GM12878 (cell line): ENCODE data around the gene SH2D6. TPM values are rescaled to one million over a fixed set of nuclear protein-coding genes. Genes with fewer than 3 reads are reported as not detected.

Source experiments
- ATAC-seq: fragments of 200-7000 bp; cut with Tn5 transposase; 3 replicates; pipeline ENCODE4 v1.9.1; 2020; ENCODE audit warnings: mild to moderate bottlenecking, moderate library complexity
- BruUV-seq: library from RNA; stranded (reverse); fragments of 400-500 nt; replicated peaks from 2 replicates; lab custom pipeline; 2021; lab: Mats Ljungman, UMichigan
- CTCF ChIA-PET: fragments of 300-600 bp; sonication (Branson Sonifier 250); formaldehyde crosslinking; extraction: SDS; loops from one replicate; lab custom pipeline; 2021; ENCODE audit warnings: inconsistent platforms; lab: Yijun Ruan, JAX
- POLR2A ChIA-PET: fragments of 350-600 bp; formaldehyde crosslinking; extraction: SDS; loops from one replicate; lab custom pipeline; 2021; ENCODE audit warnings: inconsistent platforms; lab: Charles Lee
- RAD21 ChIA-PET: fragments of 300-600 bp; sonication (Branson Sonifier 250); formaldehyde crosslinking; loops from one replicate; lab custom pipeline; 2023; ENCODE audit warnings: antibody characterized with exemption; ENCODE audit not compliant: unreplicated experiment; lab: Charles Lee
- SMC1A ChIA-PET: fragments of 300-600 bp; sonication (Branson Sonifier 250); formaldehyde crosslinking; loops from one replicate; lab custom pipeline; 2023; ENCODE audit not compliant: unreplicated experiment, uncharacterized antibody; lab: Charles Lee
- DNase-seq: peaks from one replicate; pipeline ENCODE4 v3.0.0-alpha.2; 2011; ENCODE audit warnings: low read depth, low spot score
- FAIRE-seq: peaks from 3 replicates; lab custom pipeline; 2011; peaks lifted over from hg19 to GRCh38; lab: Jason Lieb, UNC
- H2AFZ ChIP-seq: 2 replicates; pipeline ENCODE4 v1.6.0; 2011; ENCODE audit warnings: low read depth, low read length, control low read depth; ENCODE audit not compliant: control insufficient read depth
- H3K27ac ChIP-seq: 2 replicates; pipeline ENCODE4 v1.5.1; 2011; ENCODE audit warnings: control low read depth; ENCODE audit not compliant: control insufficient read depth, insufficient read depth
- H3K27me3 ChIP-seq, 2 experiments: replicated peaks in 1 of 2; 2 replicates each; pipeline versions ENCODE4 v1.6.0 to v1.6.1; 2011; ENCODE audit warnings: low read length in 1 of 2; ENCODE audit not compliant: control insufficient read depth in 2 of 2, insufficient read depth in 2 of 2
- H3K36me3 ChIP-seq, 2 experiments: 2 replicates each; pipeline ENCODE4 v1.5.1; 2011; ENCODE audit warnings: low read length in 1 of 2; ENCODE audit not compliant: control insufficient read depth in 2 of 2, insufficient read depth in 2 of 2
- H3K4me1 ChIP-seq: 2 replicates; pipeline ENCODE4 v1.6.1; 2011; ENCODE audit warnings: mild to moderate bottlenecking, low read length, moderate library complexity, mixed read lengths; ENCODE audit not compliant: control insufficient read depth, insufficient read depth
- H3K4me2 ChIP-seq: 2 replicates; pipeline ENCODE4 v1.6.0; 2011; ENCODE audit warnings: control low read depth; ENCODE audit not compliant: control insufficient read depth, insufficient read depth
- H3K4me3 ChIP-seq: fragments of 200-600 bp; sonication (generic); 2 replicates; pipeline ENCODE4 v1.5.1; 2016
- H3K79me2 ChIP-seq: 2 replicates; pipeline ENCODE4 v1.6.0; 2011; ENCODE audit warnings: low read length; ENCODE audit not compliant: control insufficient read depth, insufficient read depth
- H3K9ac ChIP-seq: 2 replicates; pipeline ENCODE4 v1.8.0; 2011; ENCODE audit warnings: low read length, control low read depth, mixed read lengths; ENCODE audit not compliant: control insufficient read depth, insufficient read depth
- H3K9me3 ChIP-seq: replicated peaks from 3 replicates; pipeline ENCODE4 v1.5.1; 2011; ENCODE audit warnings: mild to moderate bottlenecking, low read length; ENCODE audit not compliant: control insufficient read depth, insufficient read depth
- H4K20me1 ChIP-seq: 2 replicates; pipeline ENCODE4 v1.6.0; 2011; ENCODE audit not compliant: control insufficient read depth, insufficient read depth
- BACH1 ChIP-seq: fragments of 450-650 bp; IDR thresholded peaks from 2 replicates; pipeline ENCODE4 v1.6.1; 2017; ENCODE audit warnings: mild to moderate bottlenecking, borderline replicate concordance
- CBX5 ChIP-seq: sonication (generic); IDR thresholded peaks from 2 replicates; pipeline ENCODE4 v1.6.1; 2016; ENCODE audit warnings: low read depth, moderate library complexity, mild to moderate bottlenecking, inconsistent platforms
- FOXM1 ChIP-seq: IDR thresholded peaks from 2 replicates; pipeline ENCODE4 v1.6.1; 2012; ENCODE audit warnings: low read depth, mild to moderate bottlenecking, inconsistent platforms, low read length, moderate library complexity
- HDAC6 ChIP-seq: fragments of 200-600 bp; sonication (generic); IDR thresholded peaks from one replicate; pipeline ENCODE4 v1.8.0; 2017; ENCODE audit warnings: antibody characterized with exemption; ENCODE audit not compliant: unreplicated experiment
- PAX5 ChIP-seq: IDR thresholded peaks from 2 replicates; pipeline ENCODE4 v1.6.1; 2011; ENCODE audit warnings: low read depth, low read length, borderline replicate concordance
- PAX8 ChIP-seq: fragments of 450-650 bp; IDR thresholded peaks from 2 replicates; pipeline ENCODE4 v1.6.1; 2017; ENCODE audit warnings: mild to moderate bottlenecking, moderate library complexity
- PML ChIP-seq: IDR thresholded peaks from 2 replicates; pipeline ENCODE4 v1.6.1; 2012; ENCODE audit warnings: low read length, inconsistent platforms
- SUPT20H ChIP-seq: IDR thresholded peaks from 2 replicates; pipeline ENCODE4 v1.6.1; 2011; ENCODE audit warnings: low read depth, mild to moderate bottlenecking, low read length, moderate library complexity, borderline replicate concordance; ENCODE audit not compliant: control insufficient read depth
- ZSCAN29 ChIP-seq: fragments of 450-650 bp; IDR thresholded peaks from 2 replicates; pipeline ENCODE4 v1.6.1; 2017; ENCODE audit warnings: mild to moderate bottlenecking, moderate library complexity
- whole genome bisulfite sequencing: methylation state at CpG from one replicate; pipeline ENCODE4 v1.1.6; 2016; ENCODE audit warnings: low lambda C conversion rate; ENCODE audit not compliant: insufficient replicate concordance, insufficient coverage; ENCODE audit errors: missing lambda C conversion rate; 5-methylcytosine and 5-hydroxymethylcytosine counted together
- in situ Hi-C: fragments of 300-500 bp; cut with MboI; formaldehyde crosslinking; loops from 9 replicates; pipeline ENCODE4 v1.14.3; 2018; ENCODE audit warnings: mixed read lengths
- intact Hi-C: fragments of 100-400 bp; cut with micrococcal nuclease; formaldehyde crosslinking; loops from one replicate; pipeline ENCODE4 v1.14.2; 2022; ENCODE audit not compliant: unreplicated experiment
- polyA plus RNA-seq, 11 experiments: library from polyadenylated mRNA; depleted of rRNA in 4 of 11; unstranded in 6 of 11; stranded (reverse) in 5 of 11; fragments of >200 nt; fragmentation: Nextera tagmentation in 4 of 11; fragmentation: Illumina TruSeq in 1 of 11; extraction: Ambion mirVana in 4 of 11; extraction: Trizol in 1 of 11; gene quantifications; 1 replicate in 1 of 11; 2 replicates in 10 of 11; pipeline versions ENCODE4 v1.2.1 to v1.2.3, GENCODE V29; 2011 to 2016; ENCODE audit warnings: inconsistent platforms in 2 of 11, missing spikeins in 2 of 11, low read depth in 1 of 11
- total RNA-seq, 4 experiments: library from RNA; depleted of rRNA in 3 of 4; stranded (reverse); fragments of >200 nt in 3 of 4; fragmentation: Illumina TruSeq in 1 of 4; extraction: Trizol in 1 of 4; gene quantifications; 2 replicates each; pipeline versions ENCODE4 v1.2.1 to v1.2.3, GENCODE V29; 2013 to 2021

The SH2D6 gene
- total and polyA plus RNA-seq, 10 of the 15 experiments (the other 5 are each of a cell fraction or from before 2014, with no cell fraction given): 0.23 to 0.59 (median 0.34) TPM; not detected in 6

GRCh38 chr2:85428343-85428881 lies 9.9 kb downstream of the SH2D6 start:
- FAIRE-seq: no peak
- Histone ChIP-seq H3K36me3 (no peaks in the 10 kb centered on the region), H3K27me3 (no peaks in the 10 kb centered on the region), H3K79me2 (no peaks in the 10 kb centered on the region), H3K4me2 (no peak overlapping the region), H3K9ac (no peak overlapping the region)
- CTCF ChIA-PET: interaction anchor here (0.6 to 3.4 kb wide), 6 partner anchors 8 to 149 kb away, joined by 3 to 17 read pairs (median 4); partner anchors contain the start of gene VAMP8
- RAD21 ChIA-PET: interaction anchor here (1.8 to 2.6 kb wide), 2 partner anchors 9 to 124 kb away, joined by 5 to 13 read pairs; no protein-coding TSS in a partner anchor
- no peak for ATAC-seq
- POLR2A ChIA-PET: interaction anchor here (0.6 to 1.5 kb wide), 2 partner anchors 14 to 44 kb away, joined by 3 to 5 read pairs; no protein-coding TSS in a partner anchor
- intact Hi-C loops: loop anchor here (10.0 kb wide), 1 partner anchor 386 kb away; no protein-coding TSS in a partner anchor
- no peak for DNase-seq
- no peak for TF ChIP-seq CBX5
- no peak for TF ChIP-seq HDAC6
- no peak for TF ChIP-seq PML
- no peak for TF ChIP-seq ZSCAN29
- no peak for TF ChIP-seq FOXM1
- no peak for TF ChIP-seq SUPT20H
- no peak for TF ChIP-seq PAX5
- no peak for TF ChIP-seq BACH1
- TF ChIP-seq PAX8: no peak
- TF ChIP-seq, all 136 proteins: peak for 0
- no peaks in the 10 kb centered on the region for H4K20me1 ChIP-seq
- H3K4me1 ChIP-seq: no peaks in the 10 kb centered on the region
- SMC1A ChIA-PET: interaction anchor here (0.8 to 3.2 kb wide), 6 partner anchors 38 to 255 kb away, joined by 3 to 22 read pairs (median 4); no protein-coding TSS in a partner anchor
- H3K9me3 ChIP-seq: no peaks in the 10 kb centered on the region
- no peak overlapping the region for H3K4me3 ChIP-seq
- 66% methylated on average over 7 of the region's 7 CpGs for WGBS
- no peak overlapping the region for H3K27ac ChIP-seq
- in situ Hi-C loops: no loop called here
- BruUV-seq: no TSS peak
- H2AFZ ChIP-seq: no peak overlapping the region
